ENCODE measurements around the gene CEP68.
"Not testable (repeated sequence)": the region's sequence is repeated elsewhere in the genome, so short reads cannot be mapped to it uniquely, and the experiment has no call there.

CEP68 gene

DNA sequence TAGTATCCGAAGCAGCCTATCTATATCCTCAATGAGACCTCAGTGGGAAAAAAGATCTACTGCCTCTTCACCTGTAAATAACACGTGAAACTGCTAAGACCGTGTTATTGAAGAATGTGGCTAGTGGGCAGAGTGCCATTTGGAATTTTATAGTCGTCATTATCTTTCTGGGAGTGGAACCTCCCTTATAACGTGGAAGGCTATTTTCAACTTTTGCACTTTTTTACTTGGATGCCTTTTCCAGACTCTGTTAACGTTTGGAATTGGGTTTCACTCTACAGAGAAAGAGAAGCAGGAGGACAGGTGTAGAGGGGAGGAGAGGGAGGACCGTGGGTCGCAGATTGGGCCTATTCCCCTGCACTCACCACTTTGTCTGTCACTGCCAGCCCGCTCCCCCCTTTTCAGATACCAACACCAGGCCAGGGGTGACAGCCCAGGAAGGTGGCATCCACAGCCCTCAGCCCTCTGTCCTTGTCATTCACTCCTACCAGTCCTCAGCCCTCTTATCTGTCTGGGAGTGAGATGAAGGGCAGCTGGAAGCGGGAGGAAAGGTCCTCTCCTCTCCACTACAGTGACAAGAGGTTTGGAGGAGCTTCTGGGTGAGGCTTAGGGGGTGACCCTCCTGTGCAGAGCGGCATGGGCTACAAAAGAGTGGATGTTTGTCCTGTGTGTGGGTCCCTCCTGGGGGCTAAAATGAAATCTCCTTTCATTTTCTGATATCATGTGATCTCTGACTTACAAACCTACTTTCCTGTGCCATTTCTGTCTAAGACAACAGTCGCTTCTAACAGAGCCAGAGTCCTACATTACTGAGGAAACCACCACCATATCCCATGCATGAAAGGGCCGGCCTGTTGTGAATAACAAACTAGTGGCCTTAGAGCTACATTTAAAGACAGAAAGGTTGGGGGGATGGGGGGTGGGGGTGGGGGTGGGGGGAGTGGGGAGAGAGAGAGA lies 23.9 kb upstream of the CEP68 start:
- DNase-seq: no peak

DNA sequence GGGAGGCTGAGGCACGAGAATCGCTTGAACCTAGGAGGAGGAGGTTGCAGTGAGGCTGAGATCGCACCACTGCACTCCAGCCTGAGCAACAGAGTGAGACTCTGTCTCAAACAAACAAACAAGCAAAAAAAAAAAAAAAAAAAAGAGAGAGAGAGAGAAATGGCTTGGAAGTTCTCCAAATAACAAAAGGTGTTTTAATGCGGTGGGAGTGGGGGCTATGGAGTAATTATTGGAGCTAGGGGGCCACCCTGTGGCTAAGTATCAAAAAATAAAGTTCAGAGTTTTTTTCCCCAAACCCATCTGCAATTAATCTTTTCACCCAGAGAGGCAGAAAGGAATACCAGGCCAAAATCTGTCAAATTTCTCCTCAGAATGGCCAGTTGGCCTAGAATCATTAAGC lies 23.0 kb upstream of the CEP68 start:
- no peak for DNase-seq

DNA sequence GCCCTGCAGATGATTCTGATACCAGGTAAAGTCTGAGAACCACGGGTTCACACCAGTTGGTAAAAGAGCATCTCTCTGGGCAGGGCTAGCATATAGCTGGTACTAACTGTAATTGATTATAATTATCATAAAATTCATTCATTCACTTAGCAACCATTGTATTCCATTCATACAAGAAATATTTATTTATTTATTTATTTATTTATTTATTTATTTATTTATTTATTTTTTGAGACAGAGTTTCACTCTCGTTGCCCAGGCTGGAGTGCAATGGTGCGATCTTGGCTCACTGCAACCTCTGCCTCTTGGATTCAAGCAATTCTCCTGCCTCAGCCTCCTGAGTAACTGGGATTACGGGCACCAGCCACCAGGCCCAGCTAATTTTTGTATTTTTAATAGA lies 22.5 kb upstream of the CEP68 start:
- DNase-seq: not testable (repeated sequence)

DNA sequence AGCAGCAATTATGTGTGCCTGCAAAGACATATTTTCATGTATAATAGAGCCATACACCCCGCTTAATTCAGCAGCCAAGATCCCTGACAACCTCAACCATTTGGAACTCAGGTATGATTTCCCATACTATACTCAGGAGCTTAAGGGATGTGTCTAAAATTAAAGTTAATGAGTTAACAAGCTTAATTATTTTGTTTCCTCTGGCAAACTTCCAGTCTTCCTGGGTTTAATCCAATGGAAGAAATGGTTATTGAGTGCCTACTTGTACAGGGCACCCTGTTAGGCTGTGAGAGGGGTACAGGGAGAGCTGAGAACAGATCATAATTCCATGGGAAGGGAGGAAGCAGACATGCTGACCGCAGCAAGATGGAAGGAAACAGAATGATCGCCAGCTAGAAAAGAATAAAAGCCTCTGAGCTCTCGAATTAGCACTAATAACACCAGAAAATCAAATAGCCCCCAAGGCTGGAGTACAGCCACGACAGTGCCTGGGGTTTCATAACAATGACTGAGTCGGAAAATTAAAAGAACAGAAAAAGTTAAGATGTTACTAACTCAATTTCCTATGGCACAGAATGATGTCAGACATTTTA lies 20.8 kb upstream of the CEP68 start:
- no peak for DNase-seq

DNA sequence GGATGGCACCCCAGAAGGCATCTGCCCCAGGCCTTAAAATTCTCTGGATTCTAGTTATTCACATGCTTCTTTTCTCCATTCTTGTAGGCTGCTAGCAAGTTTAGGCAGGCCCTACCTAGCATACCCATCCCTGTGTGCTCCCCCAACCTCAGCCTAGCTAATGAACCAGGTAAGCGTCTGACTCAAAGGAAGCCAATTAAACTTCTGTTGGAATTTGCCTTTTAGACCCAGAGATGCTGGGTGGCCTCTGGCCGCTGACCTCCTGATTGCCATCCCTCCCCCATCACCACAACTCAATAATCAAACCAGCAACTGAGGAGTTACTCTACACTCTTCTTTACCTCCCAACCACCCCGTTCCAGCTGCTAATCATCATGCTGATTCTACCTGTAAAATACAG lies 19.0 kb upstream of the CEP68 start:
- DNase-seq: no peak

DNA sequence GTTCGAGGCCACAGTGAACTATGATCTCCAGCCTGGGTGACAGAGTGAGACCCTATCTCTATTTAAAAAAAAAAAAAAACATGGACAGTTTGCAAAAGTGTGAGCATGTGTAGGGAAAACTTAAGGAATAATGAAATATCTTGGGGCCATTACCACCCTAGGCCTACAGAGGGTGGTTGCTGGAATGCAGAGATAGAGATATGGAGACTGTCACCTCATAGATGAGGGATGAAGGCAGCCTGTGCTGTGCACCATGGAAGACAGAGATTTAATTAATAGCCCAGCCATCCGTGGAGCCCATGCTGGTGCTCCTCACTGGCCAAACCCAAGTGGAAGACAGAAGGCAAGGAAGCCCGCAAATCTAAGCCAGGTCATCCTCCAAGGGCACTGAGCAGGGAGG lies 16.6 kb upstream of the CEP68 start:
- no peak for DNase-seq

DNA sequence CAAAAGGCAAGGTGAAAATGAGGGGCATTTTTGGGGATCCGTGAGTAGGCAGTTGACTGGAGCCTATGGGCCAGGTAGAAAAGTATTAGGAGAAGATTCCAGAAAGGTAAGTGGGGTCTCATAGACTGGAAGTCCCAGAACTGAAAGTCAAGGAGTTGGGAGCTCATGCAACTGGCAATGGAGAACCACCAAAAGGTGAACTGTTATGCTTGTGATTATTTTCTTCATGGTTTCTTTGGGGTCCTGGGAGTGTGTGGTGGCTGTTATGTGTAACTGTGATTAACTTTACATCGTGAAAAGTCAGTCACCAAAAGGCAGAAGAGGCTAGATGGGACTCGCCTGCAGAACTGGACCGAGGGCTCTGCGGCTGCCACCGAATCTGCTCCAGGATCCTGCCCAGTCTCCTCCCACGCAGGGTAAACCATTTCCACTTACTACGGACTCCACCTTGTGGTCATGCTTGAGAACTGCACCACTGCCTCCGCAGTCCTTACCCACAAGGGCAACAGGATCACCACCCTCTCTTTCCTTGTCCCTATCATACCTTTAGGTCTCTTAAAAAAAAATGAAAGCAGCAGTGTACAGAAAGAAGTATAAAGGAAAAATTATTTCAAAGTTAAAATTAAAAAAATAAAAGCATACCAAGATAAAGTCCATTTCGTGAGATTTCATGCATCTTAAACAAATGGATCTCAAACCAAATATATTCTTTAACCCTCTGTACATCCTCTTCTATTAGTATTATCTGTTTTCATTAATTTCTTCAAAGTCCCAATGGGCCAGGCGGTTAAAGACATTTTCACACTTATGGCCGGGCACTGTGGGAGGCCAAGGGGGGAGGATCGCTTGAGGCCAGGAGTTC lies 15.6 kb upstream of the CEP68 start:
- DNase-seq: peak; percentile 25

DNA sequence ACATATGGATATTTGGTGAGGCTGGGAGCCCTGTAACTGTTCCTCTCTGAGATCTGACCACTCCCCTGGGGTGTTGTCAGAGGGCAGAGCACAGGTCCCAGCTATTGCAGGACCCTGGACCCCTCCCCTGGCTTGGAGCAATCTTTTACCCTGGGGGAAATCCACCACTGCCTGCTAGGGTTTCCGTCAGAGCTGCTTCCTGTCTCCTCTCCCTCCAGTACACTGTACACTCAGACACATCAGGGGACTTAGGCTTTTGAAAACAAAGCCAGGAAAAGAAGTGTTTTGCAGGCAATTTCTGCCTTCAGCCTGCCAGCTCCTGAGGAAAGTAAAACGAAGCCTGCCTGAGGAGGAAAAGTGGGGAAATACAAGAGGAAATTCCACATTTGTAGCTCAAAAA lies 13.2 kb upstream of the CEP68 start:
- no peak for DNase-seq

DNA sequence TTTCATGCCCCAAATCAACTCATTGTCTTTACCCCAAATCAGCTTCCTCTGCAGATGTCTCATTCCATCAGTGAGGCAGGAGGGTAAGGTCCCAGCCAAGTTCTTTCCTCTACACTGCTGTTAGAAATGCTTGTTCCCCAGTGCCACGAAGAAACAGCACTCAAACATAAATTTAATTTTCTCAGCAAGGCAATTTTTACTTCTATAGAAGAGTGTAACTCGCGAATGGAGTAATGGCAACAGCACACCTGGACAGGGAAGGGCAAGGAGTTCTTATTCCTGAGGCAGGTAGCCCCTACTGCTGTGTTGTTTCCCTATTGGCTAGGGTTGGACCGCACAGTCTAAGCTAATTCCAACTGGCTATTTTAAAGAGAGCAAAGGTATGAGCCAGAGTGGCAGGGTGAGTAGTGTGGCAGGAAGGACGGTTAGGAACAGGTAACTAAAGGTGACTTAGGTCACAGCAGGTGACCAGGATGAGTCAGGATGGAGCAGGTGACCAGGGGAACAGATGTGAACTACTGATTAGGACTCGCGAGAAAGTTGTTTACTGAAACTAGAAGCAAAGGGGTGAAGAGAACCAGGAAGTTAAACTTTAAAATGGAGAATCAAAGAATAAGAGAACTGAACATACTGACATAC lies 12.0 kb upstream of the CEP68 start:
- no peak for DNase-seq

DNA sequence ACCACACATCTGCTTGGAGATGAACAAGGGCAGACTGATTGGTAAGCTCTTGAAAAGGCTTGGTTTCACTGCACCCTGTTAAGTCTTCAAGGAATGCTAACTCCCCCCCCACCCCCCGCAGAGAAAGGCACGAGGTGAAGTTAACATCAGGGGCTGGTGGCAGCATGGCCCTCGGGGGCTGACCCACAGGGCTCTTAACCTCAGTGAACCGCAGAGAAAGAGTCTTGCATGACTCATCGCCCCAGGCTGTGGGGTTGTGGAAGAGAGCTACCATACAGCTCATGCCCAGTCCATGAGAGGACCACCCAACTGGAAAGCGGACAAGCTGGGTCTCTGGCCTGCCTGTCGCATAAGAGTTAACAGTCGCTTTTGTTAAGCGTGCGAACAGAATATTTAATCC lies 10.6 kb upstream of the CEP68 start:
- no peak for DNase-seq

DNA sequence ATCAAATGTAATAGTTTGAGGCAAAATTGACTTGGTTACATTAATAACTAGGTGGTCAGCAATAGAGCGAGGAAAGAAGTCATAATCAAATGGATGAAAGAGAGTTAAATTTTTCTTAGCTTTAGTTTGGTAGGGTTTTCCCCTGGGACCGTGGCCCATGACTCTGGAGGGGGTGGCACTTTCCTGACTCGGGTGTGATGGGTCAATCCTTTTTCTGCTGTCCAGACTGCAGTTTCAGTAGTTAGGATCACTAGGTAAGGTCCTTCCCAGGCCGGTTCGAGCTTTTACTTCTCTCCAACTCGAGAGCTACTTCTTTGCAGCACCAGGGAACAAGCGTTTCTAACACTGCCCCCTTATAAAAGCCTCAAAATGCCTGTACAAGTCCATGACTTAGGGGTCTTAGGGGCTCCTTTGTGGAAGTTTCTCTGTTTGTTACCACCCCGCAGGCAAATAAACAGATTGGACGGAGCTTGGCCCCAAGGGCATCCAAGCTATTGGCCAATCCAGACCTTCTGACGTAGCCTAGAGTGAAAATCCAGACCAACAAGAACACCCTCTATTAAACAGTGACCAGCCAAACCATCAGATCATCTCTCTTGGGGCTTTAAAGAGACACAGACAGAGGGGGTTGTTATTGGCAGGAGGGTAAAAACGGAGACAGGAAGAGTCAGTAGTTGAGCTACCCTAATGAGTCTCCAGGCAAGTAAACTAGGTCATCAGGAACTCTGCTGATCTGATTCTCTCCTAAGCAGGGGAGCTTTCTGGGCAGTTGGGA lies 9.4 kb upstream of the CEP68 start:
- no peak for DNase-seq

DNA sequence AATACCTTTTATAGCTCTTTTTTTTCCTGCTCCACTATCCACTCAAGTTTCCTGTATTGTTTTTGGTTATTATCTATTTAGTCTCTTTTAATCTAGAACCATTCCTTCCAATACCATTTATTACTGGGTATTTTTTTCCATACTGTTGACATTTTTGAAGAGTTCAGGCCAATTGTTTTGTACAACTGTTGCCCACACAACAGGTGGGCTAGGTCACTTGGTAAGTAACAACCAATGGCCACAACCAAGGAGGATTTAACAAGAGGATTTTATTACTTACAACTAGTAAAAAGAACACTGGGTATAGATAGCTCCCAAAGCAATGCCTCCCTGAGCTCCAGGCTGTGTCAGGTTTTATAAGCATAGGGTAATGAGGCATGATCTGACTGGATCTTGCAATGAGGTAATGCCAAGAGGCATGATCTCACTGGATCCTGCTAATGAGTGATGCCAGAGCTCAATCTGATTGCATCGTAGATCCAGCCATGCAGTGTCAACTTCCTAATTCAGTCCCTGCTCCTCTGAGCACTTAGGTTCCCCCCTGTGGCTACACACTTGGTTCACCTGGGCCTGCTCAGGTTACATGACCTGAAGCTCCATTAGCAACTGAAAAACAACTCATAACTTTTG lies 7.1 kb upstream of the CEP68 start:
- DNase-seq: no peak

DNA sequence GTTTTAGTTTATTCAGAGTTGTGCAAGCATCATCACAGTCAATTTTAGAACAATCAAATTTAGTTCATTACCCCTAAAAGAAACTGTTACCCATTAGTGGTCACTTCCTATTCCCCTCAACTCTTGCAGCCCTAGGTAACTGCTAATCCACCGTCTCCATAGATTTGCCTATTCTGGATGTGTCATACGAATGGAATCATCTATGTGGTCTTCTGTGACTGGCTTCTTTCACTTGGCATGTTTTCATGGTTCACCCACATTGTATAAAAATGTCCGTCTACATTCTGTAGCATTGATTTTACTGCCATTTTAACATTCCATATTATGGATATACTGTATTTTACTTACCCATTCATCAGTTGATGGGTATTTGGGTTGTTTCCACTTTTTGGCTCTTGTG lies 5.3 kb upstream of the CEP68 start:
- DNase-seq: no peak

DNA sequence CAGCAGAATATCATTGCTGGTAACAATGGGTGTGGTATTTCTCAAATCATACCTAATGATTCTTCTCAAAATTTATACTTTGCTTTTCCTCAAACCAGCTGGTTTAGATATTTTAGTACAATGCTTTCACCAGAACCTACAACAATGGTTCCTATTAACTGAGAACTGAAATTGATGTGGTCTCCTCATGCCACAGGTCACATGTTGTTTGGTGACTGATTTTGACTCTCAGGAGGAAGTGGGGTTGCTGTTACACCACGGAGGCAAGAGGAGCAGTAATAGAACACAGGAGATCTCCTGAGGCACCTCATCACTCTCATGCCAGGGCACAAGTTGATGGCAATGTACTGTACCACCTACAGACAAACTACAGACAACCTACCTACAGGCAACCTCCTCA lies 3.0 kb upstream of the CEP68 start:
- DNase-seq: no peak

DNA sequence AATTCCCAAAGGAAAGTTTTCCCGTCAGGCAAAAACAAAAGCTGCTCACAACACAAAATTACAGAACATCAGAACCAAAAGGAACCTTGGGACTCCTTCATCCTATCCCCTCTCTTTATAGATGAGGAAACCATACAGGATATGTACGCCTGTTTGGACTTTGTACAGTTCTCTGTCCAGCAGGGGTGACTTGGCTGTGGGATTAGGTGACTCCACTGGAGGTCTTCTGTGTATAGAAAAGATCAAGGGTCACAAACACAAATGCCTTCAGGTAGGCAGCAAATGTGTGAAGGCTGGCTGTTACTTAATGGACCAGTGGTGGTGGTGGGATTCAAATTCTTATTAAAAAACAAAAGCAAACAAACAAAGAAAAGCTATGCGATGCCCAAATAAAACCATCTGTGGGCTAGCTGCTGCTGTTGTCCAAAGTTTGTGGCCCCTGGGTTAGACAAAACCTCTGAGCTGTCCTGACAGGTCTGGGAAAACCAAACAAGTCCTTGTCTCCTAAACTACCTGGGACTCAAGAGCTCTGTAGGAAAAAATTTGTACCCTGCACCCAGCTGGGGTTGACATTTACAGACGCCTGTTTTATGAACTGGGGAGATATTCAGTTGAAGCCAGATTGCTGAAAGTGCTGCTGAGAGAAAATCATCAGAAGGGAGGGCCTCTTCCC lies 1.3 kb upstream of the CEP68 start:
- no peak for DNase-seq

DNA sequence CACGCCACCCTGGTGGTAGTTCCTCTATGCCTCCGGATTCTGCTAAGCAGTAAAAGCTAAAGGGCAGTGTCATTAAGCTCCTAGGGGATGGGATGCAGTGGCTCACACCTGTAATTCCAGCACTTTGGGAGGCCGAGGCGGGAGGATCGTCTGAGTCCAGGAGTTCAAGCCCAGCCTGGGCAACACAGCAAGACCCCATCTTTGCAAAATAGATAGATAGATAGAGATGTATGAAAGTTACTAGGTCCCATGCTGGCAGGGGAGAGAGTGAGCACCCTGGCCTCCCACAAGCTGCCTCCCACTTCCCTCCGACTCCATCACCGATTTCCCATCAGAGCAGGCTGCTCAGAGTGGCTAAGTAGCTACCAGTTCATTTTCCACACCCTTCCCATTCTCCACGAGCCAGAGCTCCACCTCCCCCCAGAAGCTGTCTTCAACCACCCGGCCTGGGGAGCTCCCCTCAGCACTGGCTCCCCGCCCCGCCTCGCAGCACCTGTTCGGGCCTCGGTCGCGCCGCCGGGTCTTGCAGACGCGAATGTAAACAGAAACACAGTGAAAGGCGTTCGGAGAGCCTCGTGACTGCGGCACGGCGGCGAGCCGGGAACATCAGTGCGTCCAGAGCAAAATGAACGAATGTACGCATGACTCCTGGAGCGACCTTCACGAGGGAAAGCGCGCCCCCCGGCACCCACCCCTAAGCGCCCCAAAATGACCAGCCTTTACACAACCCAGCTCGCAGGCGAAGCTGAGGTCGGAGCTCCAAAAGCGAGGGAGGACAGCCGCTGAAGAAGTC lies 598 bp upstream of the CEP68 start:
- DNase-seq: peak; percentile 72

DNA sequence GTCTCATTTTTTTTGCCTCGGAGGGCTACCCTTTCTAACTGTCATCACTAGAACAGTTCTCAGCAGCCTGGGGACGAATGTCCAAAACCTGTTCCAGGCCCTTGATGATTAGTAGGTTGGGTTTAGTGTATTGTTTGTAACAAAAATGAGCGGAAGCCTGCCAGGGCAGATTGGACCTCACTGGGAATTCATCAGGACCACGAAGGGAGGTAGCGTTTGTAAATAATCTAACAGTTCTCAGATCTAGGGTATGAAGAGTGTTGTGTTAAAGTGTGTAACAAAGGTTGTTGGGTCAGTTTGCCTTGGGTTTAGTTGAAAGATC lies 799 bp downstream of the CEP68 start:
- no peak for DNase-seq

DNA sequence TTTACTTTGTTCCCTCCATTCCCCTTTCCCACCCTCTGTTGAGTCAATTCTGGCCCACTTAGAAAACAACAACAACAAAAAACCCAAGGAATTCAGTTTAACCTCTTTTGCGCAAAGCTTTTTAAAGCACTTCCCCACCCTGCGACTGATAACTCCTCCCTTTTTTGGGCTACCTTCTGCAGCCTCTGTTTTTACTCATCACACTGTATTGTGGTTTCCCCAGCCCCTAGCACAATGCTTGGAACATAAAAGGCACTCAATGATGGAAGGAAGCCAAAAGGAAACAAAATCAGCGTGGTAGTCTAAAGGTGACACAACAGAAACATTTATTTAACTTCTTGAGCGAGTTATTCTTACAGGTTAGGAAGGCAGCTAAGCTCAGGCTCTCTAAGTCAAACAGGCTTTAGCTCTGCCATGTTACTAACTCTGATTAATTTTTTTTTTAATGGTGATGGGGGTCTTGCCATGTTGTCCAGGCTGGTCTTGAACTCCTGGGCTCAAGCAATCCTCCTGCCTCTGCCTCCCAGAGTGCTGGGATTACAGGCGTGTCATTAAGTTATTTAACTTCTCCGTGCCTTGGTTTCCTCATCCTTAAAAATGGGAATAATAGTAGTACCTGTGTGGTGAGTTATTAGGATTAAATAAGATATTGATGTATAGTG lies 1.3 kb downstream of the CEP68 start:
- peak; percentile 26 for DNase-seq

DNA sequence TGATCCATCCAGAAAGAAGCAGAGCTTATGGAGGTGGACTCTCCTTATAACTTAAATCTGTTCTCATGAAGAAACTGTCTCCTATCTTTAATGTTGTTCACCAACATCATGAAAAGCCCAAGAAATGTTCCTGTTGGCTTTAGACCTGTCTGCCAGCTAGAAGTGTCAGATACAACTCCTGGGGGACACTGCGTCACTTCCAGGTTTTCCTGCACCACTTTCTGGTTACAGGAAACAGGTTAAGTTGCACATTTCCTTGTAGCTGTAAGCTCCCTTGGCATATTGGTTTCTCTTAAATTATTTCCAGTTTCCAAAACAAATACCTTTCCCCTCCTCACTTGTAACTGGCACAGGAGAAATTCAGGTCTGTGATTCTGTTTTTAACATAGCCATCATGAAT lies 2.9 kb downstream of the CEP68 start:
- DNase-seq: no peak

Measured in KG1 (cell line).